Limb (tissue), 2 donors: Measurements from ENCODE around the gene CERS3.

Experiments
- DNase-seq, 2 donors: peaks; one replicate each; pipeline ENCODE4 v3.0.0-alpha.2; 2016; ENCODE audit errors: extremely low spot score in 2 of 2

Gene CERS3

GRCh38 chr15:100528833-100529428 is at the start of gene CERS3:
Gene CERS3 (minus strand): TSS chr15:100528950. CDS start chr15:100501849, 27,101 bp downstream.
- no peak for DNase-seq

DNA sequence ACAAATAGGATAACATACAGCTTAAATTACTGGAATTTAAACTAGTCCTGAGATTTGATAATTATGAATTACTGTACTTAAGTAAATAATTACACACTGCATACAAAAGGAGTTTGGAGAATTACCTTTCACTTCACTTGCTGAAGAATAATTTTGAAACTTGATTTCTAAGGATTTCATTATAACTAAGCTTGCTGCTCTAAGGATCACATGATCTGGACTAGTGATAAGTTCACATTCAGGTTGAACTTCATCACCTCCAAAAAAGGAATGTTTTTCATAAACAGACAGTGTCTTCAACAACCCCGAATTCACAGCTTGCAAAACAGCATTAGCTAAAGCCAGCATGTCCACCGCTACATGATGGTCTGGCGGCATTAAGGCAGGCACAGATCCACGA is 44.8 kb upstream of the CERS3 start:
- DNase-seq = no peak

DNA sequence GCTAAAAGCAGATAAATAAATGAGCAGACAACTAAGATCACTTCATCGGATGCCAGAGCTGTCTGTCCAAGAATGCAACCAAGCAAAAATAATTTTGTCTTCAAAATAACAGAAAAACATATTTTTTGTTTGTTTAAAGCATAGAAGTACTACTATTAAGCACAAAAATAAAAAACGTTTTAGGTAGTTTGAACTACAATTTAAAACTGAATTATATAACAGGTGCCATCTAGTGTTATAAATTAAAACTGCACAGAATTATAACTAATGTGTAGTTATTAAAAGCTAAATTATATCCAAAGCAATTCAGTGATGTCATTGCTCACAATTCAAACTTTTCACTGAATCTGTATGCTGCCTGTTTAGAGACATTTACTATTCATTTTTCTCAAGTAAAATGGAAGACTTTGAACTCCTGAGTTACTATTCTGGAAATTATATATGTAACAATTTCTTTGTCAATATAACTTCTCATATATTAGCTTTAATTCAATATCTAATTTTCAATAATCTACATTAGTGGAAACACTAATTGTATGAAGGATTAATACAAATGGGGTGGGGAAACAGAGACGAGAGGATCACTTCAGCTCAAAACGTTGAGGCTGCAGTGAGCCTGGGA is 43.7 kb upstream of the CERS3 start:
- DNase-seq = peak in 1 of 2 donors; percentile 65

DNA sequence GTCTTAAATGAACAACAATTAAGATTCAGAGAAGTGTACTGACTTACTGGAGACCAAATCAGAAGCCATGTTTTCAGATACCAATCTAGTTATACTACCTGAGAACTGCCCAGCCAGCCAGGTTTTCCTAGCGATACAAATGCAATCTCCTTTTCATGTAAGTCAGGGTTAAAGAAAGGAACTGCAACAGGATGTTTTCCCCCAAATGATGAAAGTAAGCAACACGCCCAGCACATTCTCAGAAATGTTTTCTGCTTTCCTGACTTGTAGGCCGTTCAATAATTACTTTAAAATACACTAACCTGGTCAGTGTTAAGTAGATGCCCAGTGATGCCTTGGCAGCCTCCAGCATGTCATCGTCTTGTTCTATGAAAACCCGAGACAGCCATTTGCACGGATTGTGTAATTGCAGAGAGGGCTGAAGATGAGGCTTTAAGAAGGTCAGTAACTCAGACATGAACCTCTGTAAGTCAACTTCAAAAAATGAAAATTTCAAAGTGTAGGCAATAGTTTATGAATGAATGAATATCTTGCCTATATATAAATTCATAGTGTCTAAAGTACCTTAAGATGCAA is 42.9 kb upstream of the CERS3 start:
- DNase-seq = no peak

DNA sequence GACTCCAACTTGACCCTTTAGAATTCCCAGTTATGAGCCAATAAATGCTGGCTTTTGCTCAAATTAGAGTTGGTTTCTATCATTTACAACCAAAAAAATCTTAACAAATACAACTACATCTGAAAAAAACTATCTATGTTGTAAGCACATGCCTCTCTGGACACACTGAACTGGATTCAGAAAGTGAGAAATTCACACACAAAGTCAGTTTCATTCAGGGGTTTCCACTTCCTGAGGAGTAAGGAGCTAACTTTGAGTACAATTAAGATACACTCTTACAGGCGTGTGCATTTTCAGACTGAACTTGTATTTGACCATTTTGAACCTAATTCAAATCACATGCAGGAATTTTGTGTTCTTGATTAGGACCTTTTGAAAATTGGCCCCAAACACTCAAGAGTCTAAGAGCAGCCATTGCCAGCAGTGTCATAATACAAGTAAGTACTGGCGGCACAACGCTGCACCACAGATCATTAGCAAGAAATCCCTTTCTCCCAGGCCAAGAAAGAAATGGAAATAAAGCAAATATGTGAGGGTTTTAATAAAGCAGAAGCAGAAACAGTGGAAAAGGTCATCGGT is 42.1 kb upstream of the CERS3 start:
- no peak for DNase-seq

DNA sequence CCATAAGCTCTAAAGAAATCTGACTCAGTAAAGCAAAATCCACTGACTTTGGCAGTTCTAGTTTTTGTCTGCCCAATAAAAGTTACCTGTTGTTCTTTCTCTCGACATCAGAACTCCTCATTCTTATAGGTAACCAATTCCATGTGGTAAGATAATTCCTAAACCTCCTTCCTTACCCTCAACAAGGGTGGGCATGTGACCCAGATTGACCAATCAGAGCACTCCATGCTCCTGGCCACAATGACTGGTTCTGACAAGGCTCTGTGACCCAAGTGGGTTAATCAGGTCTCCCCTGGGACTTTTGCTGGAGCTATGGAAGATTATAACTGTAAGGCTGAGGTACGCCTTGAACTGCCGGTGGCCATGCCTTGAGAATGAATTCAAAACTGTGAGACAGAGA is 41.5 kb upstream of the CERS3 start:
- DNase-seq = no peak

DNA sequence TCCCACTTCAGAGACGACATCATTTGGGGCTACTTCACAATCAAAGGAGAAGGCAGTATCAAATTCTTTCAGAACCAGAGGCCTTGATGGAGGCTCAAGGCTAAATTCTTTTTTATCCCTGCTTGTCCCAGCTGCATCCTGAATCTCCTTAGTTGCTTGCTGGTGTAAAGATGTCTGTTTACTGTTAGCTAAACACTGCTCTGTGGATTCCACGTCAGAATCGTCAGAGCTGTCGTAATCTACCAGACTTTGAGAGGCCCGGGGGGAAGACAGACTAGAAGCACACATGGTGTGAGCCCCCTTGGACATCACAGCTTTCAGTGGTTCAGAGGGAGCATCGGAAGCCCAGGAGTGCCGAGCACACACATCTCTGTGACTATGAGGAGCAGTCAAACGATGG is 40.6 kb upstream of the CERS3 start:
- no peak for DNase-seq

- DNase-seq = no peak
These were observed 38.3 kb upstream of the CERS3 start for GRCh38 chr15:100566850-100567628.

- DNase-seq = no peak
These were observed 36.8 kb upstream of the CERS3 start for GRCh38 chr15:100565591-100565990.

DNA sequence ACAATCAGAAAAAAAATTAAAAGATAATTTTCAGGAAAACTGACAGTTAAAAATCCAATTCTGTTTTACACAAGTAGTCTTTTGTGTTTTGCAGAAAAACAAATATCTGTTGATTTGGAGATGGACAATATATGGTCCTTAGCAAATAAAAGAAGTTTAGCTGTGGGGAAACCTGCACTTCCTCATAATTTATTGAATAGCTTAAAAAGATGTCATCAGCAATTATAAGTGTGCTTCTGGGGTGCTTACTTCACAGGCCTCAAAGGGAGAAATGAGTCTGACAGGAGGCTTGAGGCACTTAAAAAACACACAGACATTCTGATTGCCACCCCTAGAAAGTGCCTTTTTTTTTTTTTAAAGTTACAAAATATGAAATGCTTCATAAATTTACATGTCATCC is 31.6 kb upstream of the CERS3 start:
- no peak for DNase-seq

DNA sequence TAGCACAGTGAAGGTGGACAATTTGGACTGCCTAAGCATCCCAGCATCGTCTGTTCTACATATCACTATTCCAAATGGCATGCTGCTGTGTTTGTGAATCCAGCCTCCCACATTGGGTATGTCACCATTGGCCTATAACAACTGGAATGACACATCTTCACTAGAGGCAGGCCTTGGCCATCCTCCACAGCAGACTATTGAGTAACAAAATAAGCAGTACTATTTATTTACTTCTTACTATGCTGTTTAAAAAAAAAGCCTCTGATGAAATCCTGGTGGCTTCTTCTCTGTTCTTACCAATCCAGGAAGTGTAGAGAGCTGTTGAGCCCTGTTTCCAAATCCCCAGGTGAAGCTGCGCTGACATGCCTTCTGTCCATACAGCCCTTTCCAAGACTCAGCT is 30.6 kb upstream of the CERS3 start:
- DNase-seq = no peak

DNA sequence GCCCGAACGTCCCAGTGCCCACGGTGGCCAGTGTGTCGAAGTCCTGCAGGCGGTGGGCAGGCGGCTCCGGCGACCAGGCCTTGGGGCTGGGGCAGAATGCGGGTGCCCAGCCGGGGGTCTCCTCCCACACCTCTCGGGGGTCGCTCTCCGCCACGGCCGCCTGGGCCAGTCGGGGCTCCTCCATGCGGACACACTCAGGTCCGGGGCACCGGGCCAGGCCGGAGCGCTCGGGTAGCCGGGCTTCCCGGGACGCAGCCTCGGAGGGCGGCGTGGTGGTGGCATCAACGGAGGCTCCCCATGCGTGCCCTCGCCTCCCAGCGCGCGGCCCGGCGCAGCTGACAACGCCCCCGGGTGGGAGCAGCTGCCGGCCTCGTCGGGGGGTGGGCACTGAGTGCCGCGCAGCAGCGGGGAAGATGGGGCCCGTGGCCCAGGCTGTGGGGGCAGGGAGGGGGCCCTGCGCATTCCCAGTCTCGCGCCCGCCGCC is 30.1 kb upstream of the CERS3 start:
- DNase-seq = no peak

GRCh38 chr15:100553468-100553867 is 24.7 kb upstream of the CERS3 start:
- no peak for DNase-seq

GRCh38 chr15:100547961-100548360 is 19.2 kb upstream of the CERS3 start:
- no peak for DNase-seq

GRCh38 chr15:100544946-100545345 is 16.2 kb upstream of the CERS3 start:
- DNase-seq = no peak

GRCh38 chr15:100544338-100544841 is 15.6 kb upstream of the CERS3 start:
- DNase-seq = no peak

DNA sequence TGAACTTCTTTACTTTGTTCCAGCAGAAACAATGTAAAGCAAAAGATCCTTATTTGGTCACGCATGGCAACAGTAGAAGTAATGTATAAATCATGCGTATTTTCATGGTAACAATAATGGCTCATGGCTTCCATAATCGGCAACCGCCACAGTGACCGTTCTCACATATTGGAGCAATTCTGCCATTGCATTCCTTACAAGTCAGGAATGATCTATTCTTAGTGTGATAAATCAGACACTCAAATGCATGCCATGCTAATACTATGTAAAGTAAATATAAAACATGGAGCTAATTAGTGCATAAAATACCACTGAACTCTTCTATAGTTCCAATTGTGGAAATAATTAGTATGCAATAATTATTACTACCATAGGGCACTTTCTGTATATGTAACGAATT is 13.5 kb upstream of the CERS3 start:
- DNase-seq = no peak

- no peak for DNase-seq
These were observed 8.6 kb upstream of the CERS3 start for GRCh38 chr15:100537331-100537730.

- no peak for DNase-seq
These were observed 8.0 kb upstream of the CERS3 start for GRCh38 chr15:100536733-100537132.

DNA sequence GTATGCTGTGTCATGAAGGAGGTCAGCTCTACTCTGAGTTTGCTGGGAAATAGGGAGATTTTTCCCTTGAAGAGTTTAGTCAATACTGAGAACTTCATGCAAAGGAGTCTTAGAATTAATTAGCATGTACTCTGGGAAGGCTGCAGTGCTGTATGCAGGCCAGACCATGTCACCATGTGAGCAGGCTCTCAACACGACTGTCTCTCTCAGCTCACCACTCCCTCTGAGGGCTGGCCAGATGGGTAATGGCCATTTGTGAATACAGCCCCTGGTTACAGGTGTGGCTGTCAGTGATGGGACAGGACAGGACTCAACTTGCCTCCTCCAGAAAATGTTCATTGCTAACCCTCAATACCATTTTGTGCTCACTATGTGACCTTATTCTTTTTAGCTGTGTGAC is 5.1 kb upstream of the CERS3 start:
- DNase-seq = no peak

- DNase-seq = no peak
These were observed 3.1 kb upstream of the CERS3 start for GRCh38 chr15:100531823-100532327.

DNA sequence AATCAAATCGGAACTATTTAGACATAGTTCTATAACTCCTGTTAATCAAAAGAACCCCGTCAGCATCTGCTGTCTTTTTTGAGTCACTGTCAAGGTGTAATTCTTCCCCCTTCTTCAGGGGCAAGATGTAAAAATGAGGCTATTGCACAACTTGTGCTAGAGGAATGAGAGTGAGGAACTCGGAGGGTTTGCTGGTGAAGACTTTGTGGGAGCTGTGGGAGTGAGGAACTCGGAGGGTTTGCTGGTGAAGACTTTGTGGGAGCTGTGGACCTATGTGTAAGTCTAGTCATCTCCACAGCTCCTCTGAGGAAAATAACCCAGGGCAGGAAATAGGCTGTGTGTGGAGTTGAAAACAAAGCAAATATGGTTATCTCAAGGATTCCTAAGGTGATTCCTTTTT is 2.5 kb upstream of the CERS3 start:
- no peak for DNase-seq
